ENCODE measurements around the gene ARHGAP21.

GRCh38 chr10:24685958-24686540 is 37.6 kb downstream of the ARHGAP21 start:
- no peak for TF ChIP-seq CTCF (IDR thresholded peaks at IDR 0.05)
- no peak for TF ChIP-seq POLR2A (IDR thresholded peaks at IDR 0.05)

All from esophagus squamous epithelium (tissue), 4 donors.